ENCODE measurements around the gene SLC26A8.
A peak's percentile ranks its signal among the peaks of the same experiment; 100 is the strongest.
"Not testable (repeated sequence)": the region's sequence is repeated elsewhere in the genome, so short reads cannot be mapped to it uniquely, and the experiment has no call there.

SLC26A8 gene

DNA sequence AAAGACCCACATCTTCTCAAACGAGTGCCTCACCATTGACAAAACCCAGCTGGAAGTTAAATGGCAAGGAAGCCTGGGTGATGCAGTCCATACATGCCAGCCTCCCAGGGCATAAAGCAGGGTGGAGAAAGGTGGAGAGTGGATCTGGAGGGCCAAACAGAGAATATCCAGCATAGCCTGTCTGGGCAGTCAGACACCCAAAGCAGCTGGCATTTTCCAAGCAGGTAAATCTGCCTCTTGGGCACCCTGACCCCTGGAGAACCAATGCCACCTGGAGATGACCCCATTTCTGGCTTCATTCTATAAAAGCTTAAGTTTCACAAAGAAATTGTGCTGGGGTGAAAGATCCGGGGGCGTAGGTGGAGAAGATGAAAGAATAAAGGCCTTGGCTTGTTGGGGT lies 98.5 kb downstream of the SLC26A8 start:
- no peak overlapping the region for H3K4me3 ChIP-seq (ENCODE audit: low read depth, low read length)
- no peak for DNase-seq (ENCODE audit: low read depth)

DNA sequence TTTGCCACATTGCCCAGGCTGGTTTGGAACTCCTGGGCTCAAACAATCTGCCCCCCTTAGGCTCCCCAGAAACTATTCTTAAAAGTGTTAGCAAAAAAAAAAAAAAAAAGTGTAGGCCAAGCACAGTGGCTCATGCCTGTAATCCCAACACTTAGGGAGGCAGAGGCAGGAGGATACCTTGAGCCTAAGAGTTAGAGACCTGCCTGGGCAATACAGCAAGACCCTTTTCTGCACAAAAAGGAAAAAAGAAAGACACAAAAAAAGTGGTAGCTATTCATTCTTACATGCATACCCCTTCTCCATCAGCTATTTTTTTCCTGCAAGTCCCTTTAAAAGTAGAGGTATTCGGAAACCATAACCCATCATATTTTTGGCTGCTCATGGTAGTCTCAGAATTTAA lies 100.3 kb downstream of the SLC26A8 start:
- no peak overlapping the region for H3K4me3 ChIP-seq (ENCODE audit: low read depth, low read length)
- DNase-seq (ENCODE audit: low read depth) = no peak

- H3K4me3 ChIP-seq (ENCODE audit: low read depth, low read length) = no peak overlapping the region
- no peak for DNase-seq (ENCODE audit: low read depth)
Observed at GRCh38 chr6:35922139-35922554, 102.3 kb downstream of the SLC26A8 start.

GRCh38 chr6:35920793-35921732 lies 103.4 kb downstream of the SLC26A8 start, which contains the start of gene SRPK1:
SRPK1 (minus strand) TSS chr6:35921098; CDS start chr6:35921056, 42 bp downstream.
- H3K4me3 ChIP-seq (ENCODE audit: low read depth, low read length) = peak within 1 kb of the TSS; percentile 81
- DNase-seq (ENCODE audit: low read depth) = peak; percentile 30

DNA sequence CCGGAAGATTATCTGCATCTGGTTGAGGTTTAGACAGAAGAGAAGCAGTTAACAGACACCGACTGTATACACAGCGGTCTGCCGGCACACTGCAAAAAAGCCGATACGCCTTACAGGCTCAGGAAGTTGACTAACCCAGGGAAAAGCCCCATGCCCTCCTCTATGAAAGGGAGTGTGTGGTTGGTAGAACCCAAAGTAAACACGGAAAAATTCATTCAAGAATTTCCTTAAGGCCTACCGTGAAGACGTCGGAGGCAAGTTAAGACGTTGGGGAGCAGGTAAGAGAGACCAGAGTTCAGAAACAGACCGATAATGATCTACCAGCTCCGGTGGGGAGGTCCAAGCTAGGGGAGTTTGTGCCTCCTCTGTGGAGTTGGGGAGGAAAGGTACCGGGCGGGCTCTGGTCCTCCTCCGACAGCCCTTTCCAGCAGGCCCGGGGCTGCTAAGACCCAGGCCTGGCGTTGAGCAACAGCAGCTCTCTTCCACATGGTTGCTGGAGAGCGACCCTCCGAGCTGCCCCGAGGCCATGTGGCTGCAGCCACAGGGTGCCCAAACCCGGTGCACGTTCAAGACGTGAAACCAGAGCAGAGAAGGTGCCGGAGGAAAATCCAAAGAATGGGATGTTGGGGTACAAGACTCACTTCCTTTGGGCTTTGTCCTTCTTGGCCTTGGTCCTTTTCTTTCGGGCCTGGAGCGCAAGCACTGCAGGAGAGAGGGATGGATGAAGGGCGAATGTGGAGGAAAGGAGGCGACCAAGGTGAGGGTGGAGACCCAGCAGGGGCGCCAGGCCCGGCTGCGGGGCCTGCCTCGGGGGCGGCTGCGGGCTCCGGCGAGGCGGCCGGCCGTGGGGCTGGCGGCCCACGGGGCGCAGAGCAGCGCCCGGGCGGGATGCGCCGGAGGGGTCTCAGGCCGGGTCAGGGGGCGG lies 104.4 kb downstream of the SLC26A8 start:
- peak overlapping the region; percentile 81 for H3K4me3 ChIP-seq (ENCODE audit: low read depth, low read length)
- DNase-seq (ENCODE audit: low read depth) = no peak

DNA sequence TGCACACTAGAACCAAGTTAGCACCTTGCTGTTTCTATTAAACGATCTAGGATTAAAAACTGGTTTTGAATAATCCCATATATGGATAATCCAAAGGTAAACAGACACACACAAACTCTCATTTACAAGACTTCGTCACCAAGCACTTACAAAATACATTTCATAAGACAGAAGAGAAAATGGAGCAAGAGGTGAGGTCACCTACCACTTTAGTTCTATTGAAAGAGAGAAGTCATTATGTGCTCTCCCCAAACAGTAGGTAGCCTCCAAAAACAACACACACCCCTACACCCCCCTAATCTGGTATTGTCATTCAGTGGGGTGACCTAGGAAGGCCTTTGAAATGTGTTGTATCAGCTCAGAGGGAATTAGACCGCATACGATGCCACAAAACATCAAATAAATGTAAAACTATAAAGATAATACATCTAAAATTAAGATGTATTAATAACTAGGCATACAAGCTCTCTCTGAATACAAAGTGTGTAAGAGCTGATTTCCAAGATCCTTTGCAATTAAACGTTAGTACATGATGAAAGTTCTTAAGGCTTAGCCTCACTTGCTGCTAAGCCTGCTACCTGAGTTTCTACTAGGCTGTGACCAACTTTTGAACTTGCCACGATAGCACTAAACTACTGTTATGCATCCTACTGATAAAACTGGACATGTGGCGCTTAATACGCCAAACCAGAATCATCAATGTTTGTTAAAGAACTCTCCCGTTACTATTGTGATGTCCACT lies 105.2 kb downstream of the SLC26A8 start:
- H3K4me3 ChIP-seq (ENCODE audit: low read depth, low read length) = peak overlapping the region; percentile 81
- DNase-seq (ENCODE audit: low read depth) = no peak

DNA sequence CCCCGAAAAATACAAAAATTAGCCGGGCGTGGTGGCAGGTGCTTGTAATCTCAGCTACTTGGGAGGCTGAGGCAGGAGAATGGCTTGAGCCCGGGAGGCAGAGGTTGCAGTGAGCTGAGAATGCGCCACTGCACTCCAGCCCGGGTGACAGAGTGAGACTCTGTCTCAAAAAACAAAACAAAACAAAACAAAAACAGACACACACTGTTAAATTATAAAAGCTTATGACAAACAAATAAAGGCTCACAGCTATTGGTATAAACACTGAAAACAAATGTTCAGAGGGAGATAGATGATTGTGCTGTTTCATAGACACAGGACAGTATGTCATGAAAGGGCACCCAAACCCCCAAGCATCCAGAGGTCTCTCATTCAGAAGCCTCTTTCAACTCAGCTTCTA lies 107.5 kb downstream of the SLC26A8 start:
- not testable (repeated sequence) for DNase-seq (ENCODE audit: low read depth); H3K4me3 ChIP-seq (ENCODE audit: low read depth, low read length)

- no peak overlapping the region for H3K4me3 ChIP-seq (ENCODE audit: low read depth, low read length)
- no peak for DNase-seq (ENCODE audit: low read depth)
Observed at GRCh38 chr6:35916056-35916455, 108.4 kb downstream of the SLC26A8 start.

DNA sequence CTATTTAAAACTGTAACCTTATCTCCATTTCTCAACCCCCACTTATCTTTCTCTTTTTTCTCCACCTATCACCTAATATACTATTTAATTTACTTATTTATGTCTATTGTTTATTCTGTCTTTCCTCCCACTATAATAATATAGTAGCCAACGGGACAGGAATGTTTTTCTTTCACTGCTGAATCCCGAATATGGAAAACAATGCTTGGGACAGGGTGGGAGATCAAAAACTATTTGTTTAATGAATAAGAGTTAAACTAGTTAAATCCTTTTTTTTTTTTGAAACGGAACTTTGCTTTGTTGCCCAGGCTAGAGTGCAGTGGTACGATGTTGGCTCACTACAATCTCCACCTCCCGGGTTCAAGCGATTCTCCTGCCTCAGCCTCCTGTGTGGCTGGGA lies 109.9 kb downstream of the SLC26A8 start:
- H3K4me3 ChIP-seq (ENCODE audit: low read depth, low read length) = no peak overlapping the region
- DNase-seq (ENCODE audit: low read depth) = no peak

DNA sequence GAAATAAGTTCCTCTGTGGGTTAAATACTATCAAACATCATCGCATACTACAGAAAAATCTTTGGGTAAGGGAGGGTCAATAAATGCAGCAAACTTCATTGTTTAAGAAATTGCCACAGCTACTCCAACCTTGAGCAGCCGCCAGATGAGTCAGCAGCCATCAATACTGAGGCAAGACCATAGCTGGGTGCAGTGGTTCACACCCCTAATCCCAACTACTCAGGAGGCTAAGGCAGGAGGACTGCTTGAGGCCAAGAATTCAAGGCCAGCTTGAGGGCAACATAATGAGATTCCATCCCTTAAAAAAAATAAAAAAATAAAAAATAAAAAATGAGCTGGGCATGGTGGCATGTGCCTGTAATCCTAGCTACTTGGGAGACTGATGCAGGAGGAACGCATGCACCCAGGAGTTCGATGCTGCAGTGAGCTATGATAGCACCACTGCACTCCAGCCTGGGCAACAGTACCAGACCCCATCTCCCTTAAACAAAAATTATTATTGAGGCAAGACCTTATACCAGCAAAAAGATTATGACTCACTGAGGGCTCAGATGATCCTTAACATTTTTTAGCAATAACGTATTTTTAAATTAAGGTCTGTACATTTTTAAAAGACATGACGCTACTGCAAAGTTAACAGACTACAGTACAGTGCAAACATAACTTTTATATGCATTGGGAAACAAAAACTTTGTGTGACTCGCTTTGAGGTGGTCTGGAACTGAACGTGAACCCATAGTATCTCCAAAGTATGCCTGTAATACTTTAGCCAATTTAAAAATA lies 112.4 kb downstream of the SLC26A8 start:
- no peak for DNase-seq (ENCODE audit: low read depth)
- no peak overlapping the region for H3K4me3 ChIP-seq (ENCODE audit: low read depth, low read length)

DNA sequence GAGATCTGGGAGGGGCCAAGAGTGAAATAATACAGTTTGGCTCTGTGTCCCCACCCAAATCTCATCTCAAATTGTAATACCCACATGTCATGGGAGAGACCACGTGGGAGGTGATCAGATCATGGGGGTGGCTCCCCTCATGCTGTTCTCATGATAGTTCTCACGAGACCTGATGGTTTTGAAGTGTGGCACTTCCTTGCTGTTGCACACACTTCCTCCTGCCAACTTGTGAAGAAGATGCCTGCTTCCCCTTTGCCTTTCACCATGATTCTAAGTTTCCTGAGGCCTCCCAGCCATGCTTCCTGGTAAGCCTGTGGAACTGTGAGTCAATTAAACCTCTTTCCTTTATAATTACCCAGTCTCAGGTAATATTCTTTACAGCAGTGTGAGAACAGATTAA lies 114.9 kb downstream of the SLC26A8 start:
- H3K4me3 ChIP-seq (ENCODE audit: low read depth, low read length); DNase-seq (ENCODE audit: low read depth): not testable (repeated sequence)

DNA sequence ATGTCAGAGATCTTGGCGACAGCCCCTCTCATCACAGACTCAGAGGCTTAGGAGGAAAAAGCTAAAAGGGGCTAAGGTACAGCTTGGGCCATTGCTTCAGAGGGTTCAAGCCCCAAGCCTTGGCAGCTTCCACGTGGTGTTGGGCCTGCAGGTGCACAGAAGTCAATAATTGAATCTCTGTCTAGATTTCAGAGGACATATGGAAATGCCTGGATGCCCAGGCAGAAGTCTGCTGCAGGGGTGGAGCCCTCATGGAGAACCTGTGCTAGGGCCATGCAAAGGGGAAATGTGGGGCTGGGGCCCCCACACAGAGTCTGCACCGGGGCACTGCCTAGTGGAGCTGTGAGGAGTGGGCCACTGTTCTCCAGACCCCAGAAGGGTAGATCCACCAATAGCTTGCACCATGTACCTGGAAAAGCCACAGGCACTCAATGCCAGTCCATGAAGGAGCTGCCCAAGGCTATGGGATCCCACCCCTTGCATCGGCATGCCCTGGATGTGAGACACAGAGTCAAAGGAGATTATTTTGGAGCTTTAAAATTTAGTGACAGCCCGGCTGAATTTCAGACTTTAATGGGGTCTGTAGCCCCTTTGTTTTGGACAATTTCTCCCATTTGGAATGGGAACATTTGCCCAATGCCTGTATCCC lies 115.6 kb downstream of the SLC26A8 start:
- not testable (repeated sequence) for H3K4me3 ChIP-seq (ENCODE audit: low read depth, low read length); DNase-seq (ENCODE audit: low read depth)

DNA sequence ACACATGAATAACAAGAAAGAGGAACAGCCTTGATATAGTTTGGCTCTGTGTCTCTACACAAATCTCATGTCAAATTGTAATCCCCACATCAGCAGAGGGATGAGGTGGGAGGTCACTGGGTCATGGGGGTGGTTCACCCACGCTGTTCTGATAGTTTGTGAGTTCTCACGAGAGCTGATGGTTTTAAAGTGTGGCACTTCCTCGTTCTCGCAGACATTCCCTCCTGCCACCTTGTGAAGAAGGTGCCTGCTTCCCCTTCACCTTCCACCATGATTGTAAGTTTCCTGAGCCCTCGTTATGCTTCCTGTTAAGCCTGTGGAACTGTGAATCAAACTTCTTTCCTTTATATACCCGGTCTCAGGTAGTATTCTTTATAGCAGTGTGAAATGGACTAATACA lies 116.7 kb downstream of the SLC26A8 start:
- no peak overlapping the region for H3K4me3 ChIP-seq (ENCODE audit: low read depth, low read length)
- DNase-seq (ENCODE audit: low read depth) = no peak

DNA sequence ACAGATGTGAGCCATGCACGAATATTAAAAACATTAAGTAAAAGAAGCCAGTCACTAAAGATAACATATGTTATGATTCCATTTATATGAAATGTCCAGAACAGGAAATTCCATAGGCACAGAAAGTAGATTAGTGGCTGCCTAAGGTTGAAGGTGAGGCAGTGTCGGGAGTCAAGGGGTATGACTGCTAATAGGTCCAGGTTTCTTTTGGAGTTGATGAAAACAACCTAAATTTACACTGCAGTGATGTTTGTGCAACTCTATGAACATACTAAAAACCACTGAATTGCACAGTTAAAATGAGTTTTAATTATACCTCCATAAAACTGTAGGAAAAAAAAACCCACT lies 118.0 kb downstream of the SLC26A8 start:
- DNase-seq (ENCODE audit: low read depth) = no peak

GRCh38 chr6:35905841-35906498 lies 118.5 kb downstream of the SLC26A8 start:
- DNase-seq (ENCODE audit: low read depth) = no peak
- no peak overlapping the region for H3K4me3 ChIP-seq (ENCODE audit: low read depth, low read length)

More for the DNA sequence above, 118.0 kb downstream of the SLC26A8 start:
- no peak overlapping the region for H3K4me3 ChIP-seq (ENCODE audit: low read depth, low read length)

DNA sequence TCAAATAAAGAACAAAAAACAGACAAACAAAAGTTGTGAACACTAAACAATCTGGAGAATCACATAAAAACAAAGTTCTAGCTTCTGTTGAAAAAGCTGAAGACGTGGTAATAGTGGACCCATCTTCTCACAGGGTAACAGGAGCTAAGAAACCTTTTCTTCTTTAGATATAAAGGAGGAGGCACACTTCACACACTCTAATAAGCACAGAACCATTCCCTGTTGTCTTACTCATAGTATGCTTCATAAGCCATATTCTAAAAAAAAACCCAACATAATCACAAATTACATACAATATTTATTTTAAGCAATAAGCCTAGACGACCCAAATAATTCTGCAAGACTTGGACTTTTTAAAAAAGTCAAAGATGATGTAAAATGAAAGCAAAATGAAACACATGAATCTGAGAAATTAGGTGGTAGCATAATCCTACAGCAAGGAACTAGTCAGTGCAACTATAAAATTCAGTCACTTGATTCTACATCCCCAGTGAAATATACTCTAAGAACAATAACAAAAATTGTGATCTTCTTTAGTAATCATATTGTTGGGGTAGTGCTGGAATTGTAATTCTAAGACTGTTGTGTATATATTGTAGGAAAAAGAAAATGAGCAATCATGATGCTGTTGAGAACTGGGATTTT lies 119.2 kb downstream of the SLC26A8 start:
- DNase-seq (ENCODE audit: low read depth) = no peak
- no peak overlapping the region for H3K4me3 ChIP-seq (ENCODE audit: low read depth, low read length)

DNA sequence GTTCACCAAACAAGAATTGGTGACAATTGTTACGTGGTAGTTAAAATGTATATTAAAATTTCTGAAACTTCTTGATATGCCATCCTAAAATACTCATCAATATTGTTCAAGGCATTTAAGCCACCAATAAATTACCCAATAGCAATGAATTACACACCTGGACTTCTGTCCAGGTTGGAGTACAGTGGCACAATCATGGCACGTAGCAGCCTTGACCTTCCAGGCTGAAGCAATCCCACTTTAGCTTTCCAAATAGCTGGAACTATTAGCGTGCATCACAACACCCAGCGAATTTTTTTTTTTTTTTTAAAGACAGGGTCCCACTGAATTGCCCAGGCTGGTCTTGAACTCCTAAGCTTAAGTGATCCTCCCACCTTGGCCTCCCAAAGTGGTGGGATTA lies 120.8 kb downstream of the SLC26A8 start:
- DNase-seq (ENCODE audit: low read depth) = no peak
- H3K4me3 ChIP-seq (ENCODE audit: low read depth, low read length) = no peak overlapping the region

Data from skeletal muscle cell (primary cell).